ENCODE data around the gene RBM20.
"Not testable (repeated sequence)": the region's sequence is repeated elsewhere in the genome, so short reads cannot be mapped to it uniquely, and the experiment has no call there.

The RBM20 gene

DNA sequence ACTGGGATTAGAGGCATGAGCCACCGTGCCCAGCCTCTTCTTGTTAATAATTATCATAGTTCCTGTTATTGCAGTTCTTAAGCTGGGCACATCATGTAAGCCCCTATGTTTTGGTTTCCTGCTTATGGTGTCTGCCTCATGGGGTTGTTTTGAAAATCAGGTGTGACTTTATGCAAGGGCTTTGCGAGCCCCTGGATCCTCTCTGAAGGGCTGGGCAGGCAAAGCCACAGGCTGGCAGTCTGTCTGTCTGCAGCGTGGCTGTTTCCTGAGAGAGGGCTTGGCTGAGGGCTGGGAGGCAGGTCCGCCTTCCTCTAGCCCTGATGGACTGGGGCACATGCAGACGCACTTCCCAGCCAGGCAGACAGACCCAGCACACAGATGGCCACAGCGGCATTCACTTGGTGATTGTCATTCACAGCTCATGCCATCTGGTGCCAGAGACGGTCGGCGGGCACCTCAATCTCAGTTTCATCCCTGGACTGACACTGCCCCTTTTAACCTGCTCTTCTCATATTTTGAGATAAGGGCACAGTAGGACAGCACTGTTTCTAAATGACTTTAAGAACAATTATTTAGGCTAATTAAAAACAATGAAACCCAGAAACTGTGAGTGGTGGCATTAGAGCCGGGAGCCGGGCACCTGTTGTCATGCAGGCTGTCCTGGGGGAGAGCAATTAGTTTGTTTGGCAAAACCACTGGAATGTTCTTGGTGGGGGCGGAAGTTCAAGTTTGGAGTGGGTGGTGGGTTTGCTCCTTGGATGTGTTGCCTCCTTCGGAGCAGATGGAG lies 35.5 kb downstream of the RBM20 start:
- peak; percentile 20 to 77 for DNase-seq

DNA sequence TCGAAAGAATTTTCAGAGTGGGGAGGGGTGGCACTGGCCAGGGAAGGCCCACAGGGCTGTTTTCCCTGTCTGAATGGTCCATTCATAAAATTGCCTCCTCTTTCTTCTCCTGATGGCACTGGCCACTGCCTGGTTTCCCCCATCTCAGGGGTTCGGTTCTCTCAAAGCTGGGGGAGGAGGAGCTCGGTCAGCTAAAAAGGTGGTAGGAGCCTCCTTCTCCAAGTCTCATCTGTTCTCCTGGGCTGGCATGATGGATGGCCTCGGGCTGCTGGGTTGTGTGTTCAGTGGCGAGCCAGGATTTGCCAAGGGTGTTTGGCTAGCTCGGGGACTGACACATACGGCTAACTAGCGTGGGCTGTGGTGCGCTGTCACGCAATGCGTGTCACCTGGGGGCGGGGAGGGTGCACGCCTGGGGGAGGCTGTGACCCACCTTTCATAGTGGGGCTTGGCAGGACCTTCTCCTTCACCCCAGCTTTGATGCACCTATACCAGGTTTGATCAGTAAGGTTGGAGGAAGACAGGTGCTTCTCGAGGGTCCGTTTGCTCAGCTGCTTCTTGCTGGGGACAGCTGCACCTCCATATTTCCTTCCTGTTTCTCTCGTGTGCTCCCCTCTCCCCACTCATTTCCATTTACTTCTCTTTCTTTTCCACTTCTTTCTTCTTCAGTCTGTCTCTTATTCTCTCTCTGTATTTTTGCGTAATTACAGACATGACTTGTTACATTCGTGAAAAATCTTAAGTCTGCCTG lies 36.3 kb downstream of the RBM20 start:
- DNase-seq, result peak; percentile 78

DNA sequence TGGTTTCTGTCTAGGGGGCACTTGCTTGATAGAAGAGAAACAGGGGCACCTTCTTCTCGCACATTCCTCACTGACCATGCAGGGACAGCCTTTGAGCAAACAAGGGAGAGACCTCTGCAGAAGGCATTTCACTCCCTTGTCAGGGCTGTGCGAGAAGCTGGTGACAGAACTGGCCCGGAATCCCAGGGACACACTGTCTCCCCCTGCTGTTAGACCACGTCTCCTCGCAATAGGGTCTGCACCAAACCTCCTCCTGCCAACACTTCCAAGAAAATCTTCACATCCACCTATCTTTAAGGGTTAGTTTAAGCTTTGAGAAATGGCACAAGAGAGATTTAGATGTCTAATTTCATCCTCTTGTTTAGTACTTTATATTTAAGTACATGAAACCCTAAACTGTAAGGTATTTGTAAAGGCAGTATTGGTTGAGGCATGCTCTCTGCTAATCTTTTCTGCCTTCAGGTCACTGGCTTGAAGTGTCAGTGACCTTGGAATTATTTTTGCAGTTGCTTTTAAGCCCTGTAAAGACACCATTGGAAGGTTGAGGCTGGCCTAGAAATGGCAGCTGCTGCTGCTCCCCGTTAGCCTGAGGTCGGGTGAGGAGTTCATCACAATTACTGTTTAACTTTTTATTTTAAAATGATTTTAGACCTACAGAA lies 37.0 kb downstream of the RBM20 start:
- peak; percentile 78 to 83 for DNase-seq

DNA sequence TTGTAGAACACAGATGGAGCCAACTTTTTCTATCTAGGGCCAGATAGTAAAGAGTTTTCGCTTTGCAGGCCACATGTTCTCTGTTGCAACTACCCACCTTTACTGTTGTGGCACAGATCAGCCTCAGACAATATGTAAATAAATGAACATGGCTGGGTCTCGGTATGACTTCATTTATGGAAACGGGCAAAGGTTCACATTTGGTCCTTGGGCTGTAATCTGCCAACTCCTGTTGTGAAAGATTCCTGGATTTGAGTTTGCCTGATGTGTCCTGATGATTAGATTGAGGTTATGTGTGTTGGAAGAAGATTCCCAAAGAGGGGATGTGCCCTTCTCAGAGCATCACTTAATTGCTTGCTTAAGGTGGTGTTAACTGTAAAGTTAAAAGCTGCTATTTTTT lies 38.2 kb downstream of the RBM20 start:
- no peak for DNase-seq

DNA sequence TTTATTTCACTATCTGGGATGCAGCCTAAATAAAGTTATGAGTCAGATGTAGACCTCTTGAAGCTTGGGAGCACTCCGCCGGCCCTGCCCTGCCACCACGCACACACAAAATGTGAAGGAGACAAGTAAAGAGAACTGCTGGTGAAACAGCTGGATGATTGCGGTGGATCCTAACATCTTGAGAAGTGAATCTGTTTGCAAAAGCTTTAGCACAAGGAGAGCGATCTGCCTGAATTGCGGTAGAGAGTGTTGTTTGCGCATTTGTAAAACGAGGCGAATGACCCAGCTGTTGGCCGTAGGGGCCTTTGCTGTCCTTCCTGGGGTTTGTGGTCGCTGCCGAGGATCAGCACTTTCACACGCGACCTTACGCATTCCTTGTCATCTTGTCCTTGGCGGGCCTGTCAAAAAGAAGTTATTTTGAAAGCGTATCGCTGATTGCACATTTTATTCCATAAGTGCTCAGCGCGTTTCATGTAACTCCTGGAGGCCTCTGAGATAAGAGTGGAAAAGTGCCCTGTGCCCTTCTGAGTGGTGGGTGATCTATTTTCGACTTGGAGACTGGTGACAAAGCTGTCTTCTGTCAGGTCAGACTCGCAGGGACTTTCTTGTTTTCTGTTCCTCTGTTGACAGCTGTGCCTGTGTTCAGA lies 40.8 kb downstream of the RBM20 start:
- no peak for DNase-seq

DNA sequence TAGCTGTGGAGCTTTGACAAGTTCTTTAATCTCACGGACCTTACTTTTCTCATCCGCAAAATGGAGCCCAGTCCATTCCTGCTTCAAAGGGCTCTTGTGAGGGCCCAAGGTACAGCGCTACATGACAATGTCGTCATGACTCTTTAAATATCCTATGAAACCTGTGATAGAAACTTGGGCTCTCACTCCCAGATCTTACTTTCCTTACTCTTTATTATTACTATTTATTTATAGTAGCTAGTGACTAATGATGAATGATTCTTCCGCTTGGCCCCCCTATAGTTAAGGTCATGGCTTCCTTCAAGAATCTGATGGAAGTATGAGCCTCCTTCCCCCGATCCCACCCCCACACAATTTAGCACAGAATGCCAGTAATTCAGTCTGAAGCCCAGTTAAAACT lies 41.9 kb downstream of the RBM20 start:
- no peak for DNase-seq

DNA sequence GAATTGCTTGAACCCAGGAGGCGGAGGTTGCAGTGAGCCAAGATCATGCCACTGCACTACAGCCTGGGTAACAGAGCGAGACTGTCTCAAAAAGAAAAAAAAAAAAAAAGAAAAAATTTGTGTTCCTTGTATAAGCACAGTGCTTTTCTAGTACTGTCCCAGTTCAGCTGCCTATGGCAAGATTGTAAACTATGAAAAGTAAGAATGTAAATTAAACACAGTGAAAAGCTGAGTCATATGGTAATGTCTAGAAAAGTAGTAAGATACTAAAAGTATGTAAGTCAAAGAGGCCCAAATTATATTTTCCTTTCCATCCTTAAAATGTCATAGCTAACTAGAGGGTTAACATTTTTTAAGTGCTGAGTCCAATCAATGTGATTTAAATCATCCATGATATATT lies 42.8 kb downstream of the RBM20 start:
- DNase-seq, result no peak

DNA sequence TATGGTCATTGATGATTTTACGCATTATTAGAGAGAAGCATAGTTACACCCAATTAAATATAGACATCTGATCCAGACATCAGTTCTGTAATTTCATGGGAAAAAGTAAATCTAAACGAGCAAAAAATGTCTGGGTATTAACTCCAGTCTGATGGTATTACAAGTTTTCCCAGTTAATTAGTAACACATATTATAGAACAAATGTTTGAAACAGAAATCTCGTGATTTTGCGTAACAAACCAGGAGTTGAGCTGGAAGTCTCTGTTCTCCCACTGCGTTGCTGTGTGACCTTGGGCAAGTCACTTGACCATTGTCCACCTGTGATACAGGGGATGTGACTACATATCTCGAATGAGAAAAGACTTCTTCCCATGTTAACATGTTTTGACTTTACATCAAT lies 43.3 kb downstream of the RBM20 start:
- no peak for DNase-seq

DNA sequence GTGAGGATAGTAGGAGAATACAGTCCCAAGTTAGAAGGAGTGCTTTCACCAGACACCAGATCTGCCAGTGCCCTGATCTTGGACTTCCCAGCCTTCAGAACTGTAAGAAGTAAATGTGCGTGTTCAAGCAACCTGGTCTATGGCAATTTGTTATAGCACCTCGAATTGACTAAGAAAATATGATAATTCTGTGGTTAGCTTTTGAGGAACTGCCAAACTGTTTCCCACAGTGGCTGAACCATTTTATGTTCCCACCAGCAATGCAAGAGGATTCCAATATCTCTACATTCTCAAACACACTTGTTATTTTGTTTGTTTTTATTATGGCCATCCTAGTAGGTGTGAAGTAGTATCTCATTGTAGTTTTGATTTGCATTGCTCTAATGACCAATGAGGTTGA lies 47.0 kb downstream of the RBM20 start:
- DNase-seq, result no peak

DNA sequence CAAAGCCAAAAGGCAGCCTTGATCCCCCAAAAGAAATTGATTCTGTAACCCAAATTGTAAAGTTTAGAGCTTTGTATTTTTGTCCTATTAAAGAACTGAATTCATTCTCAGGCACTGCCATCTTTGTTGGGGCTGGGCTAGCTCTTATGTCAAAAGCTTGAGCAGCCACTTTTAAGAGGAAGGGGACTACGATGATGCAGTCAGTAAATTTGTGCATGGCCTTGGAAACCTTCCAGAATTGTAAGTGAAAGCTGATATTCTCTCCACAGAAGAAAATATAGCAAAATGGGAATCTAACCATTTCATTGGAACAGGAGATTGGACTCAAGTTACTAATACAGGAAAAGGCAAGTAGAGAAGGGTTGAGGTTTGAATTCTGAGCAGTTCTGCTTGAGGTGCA lies 50.1 kb downstream of the RBM20 start:
- DNase-seq, result no peak

DNA sequence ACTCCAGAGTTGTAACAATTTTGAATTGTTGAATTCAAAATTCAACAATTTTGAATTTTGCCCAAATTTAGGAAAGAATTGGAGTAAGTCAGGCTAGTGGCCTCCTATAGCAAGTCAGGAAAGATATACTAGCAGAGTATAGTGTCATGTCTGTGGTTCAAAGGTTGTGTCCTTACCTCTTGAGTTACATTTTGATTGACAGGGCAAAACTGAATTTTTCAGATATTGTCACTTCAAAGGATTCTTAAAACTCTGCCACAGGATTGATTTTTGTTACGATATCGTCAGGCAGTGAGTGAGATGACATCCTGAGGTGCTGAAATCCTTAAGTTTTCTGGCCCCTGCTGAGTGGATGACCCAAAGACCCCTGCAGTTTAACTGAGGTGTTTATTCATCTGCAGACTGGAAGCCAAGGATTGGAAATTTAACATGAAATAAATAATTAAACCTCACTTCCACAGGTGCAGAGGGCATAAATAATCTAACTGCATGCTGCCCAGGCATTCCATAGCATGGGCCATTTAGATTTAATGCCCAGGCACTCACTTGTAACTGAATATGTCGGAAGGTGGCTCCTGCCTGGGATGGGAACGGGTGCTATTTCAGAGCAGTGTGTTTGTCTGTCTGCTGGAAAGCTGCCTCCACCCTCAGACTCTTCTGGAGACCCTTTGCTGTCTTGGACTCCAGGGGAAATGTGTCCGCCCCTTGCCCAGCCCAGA lies 50.8 kb downstream of the RBM20 start:
- DNase-seq, result no peak

DNA sequence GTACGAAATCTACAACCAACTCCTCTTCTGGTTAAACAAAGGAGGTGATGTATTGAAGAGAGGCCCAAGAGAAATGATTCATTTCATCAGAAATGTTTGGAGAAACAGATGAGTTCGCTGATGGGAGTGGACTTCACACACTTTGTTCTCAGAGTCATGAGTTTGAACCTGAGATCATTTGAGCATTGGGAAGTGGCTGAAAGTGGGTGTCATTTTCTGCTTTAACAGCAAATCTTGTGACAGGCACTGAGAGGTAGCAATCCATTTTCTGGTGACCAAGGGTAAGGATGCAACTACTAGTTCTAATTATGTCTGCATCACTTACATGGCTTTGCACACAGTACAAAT lies 51.4 kb downstream of the RBM20 start:
- DNase-seq, result no peak

DNA sequence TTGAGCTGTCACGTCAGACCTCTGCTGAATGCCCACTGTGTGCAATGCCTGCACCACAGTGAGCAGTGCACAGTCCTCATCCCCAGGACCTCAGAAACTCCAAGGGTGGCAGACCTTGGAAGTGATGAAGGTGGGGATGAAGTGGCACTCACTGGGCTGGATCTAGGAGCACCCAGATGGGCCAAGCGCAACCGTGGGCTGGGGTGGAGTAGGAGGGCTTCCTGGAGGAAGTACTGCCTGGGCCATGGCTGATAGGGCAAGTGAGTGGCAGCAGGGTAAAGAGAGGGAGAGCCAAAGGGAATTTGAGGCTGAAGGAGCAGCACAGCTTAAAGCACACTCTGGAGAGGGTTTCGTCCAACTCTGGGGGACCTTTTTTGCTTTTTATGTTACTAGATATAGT lies 52.3 kb downstream of the RBM20 start:
- DNase-seq, result no peak

DNA sequence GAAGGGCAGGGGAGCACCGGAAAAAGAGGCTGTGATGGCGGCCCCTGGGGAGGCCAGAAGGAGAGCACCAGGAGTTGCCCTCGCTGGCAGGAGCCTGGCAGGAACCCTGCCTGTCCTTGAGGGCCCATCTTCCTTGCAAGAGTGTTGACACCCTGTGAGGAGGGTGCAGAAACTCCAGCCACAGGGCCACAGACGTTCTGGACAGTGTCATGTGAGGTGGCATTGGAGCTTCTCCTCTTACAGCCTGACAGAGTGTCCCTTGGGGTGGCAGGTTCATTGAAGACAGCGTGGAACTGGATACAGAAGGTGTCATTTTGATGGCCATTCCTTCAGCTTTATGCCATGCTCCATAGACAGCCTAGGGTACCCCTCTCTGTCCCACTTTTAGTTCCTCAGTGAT lies 54.2 kb downstream of the RBM20 start:
- no peak for DNase-seq

DNA sequence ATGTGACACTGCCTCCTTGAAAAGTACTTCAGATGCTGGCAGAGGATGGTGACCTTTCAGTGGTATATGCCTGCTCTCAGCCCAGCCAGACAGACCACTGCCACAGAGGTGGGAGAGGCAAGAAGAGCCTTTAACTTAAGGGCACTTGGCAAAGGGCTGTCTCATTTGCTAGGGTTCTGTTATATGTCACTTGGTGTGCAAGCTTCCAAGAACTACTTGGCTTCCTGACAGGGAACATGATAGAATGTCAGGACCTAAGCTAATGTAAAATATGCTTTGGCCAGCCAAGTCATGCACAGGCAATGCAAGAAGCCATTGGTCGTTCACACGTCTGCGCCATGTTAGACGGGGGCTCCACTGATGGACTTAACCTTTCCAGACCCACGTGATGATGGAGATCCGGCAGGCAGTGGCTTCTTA lies 54.7 kb downstream of the RBM20 start:
- no peak for DNase-seq

DNA sequence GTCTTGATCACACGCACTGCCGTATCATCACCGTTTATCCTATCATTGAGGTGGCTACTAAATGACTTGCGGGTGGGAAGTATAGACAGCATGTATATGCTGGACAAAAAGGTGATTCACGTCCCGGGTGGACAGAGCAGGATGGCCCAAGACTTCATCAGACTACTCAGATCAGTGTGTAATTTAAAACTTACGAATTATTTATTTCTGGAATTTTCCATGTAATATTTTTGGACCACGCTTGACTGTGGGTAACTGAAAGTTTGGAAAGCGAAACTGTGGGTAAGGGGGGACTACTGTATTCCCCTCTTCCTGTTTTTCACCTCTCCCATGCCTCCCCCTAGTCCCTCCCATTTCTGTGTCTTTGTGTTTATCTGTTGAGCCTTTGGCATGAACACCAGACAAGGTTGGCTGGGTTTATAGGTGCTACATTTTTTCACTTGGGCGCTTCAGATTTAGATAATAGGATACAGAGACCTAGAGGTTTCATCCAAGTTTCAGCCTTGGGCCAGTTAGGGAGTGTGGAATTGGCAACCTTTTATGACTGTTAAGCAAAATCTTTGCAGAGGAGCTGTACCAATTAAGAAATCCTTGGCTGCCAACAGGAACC lies 55.8 kb downstream of the RBM20 start:
- no peak for DNase-seq

DNA sequence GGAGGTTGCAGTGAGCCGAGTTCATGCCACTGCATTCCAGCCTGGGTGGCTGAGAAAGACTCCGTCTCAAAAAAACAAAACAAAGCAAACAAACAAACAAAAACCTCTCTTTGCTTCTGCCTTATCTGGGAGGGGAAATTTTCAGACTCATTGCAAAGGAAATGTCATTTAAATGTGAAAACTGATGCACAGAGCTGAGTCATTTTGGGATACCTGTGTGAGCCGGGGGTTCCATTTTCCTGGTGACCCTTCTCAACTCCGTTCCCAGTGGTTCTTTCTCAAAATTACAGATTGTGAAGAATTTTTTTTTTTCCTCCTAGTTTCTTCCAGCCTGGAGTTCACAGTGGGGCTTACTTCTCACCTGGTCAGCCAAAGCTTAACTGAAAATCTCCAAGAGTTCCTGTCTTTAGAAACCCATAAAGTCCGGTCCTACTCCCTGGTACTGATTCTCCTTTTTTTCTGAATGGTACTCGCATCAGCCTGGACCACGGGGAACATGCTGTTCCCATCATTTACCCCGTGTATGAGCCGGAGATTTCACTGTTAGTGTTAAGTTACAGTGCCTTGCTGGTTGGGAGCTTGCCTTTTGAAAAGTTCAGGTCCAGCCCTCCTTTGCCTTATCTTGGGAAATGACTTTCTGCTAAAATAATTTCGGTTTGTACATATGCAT lies 56.9 kb downstream of the RBM20 start:
- DNase-seq, result no peak

DNA sequence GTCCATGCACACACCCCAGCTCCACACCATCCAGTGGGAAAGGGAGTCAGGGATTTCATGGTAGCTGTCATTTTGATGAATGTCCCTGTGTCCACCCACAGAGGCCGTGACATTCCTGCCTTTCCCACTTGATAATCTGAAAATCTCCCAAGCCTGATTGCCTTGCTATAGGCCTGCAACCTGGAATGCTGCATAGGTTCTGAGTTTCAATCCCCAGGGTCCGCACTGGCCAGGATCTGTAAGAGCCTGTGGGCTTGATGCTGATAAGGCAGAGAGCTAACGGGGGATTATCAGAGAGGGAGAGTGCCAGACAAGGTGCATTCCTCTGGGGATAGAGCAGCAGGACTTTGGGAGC lies 57.5 kb downstream of the RBM20 start:
- DNase-seq, result no peak

DNA sequence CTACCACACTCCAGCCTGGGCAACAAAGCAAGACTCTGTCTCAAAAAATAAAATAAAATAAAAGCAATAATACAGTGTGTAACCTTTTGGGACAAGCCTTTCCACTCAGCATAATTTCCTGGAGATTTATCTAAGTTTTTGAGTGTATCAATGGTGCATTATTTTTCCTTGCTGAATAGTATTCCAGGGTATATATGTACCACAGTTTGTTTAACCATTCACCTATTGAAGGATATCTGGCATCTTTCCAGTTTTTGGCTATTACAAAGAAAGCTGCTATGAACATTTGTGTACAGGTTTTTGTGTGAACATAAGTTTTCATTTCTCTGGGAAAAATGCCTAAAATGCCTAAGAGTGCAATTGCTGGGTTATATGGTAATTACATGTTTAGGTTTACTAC lies 59.9 kb downstream of the RBM20 start:
- DNase-seq, result no peak

DNA sequence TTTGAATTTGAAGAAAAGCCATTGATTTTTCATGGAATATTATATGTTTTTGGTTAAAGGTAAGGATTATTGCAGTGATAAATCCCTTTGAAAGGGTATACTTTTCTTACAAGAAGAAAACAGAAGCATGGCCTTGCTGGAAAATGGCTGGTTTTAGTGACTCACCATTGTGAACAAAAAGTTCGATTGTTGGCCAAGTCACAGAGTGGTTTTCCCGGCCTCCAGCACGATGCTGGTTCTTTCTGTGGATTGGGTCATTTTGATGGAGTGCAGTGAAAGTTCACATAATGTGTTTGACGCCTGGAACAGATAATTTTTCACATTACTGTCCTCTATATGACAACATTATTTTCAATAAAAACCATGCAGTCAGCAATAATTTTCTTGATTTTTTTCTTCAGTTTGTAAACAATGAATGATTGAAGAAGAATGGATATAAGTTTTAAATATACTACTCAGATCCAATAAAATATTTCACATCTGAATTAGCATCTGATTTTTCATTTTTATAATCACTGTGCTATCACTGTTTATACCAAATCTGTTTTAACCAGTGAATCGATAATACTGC lies 60.9 kb downstream of the RBM20 start:
- DNase-seq, result no peak

DNA sequence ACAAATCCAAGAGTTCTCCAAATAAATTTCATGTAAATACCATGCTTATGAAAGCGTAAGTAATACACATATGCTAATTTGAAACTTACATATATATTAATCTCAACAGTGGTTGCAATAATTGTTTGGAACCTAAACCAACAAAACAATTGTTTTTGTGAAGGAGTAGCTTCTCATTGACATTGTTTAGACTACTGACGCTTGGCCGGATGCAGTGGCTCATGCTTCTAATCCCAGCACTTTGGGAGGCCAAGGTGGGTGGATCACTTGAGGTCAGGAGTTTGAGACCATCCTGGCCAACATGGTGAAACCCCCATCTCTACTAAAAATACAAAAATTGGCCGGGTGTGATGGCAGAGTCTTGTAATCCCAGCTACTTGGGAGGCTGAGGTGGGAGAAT lies 61.5 kb downstream of the RBM20 start:
- DNase-seq, result not testable (repeated sequence)

DNA sequence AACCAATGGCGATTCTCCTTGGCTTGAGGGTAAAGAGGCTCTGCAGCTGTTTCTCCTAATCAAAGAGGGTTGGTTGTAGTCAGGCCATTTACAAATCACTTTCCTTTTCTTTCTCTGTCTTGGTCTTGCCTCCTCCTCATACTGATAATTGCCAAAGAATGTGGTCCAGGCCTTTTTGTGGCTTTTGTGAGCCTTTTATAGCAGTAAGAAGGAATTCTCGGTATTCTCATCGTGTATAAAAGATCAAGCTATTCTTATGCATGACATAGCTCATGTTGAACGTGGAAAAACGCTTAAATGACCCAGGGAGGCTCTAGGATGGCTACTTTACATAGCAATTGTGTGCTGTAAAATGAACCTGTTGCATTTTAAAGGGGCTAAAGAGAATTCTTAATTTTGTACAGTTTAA lies 62.6 kb downstream of the RBM20 start:
- DNase-seq, result no peak
